ENCODE measurements around the gene TCIRG1.

The TCIRG1 gene

DNA sequence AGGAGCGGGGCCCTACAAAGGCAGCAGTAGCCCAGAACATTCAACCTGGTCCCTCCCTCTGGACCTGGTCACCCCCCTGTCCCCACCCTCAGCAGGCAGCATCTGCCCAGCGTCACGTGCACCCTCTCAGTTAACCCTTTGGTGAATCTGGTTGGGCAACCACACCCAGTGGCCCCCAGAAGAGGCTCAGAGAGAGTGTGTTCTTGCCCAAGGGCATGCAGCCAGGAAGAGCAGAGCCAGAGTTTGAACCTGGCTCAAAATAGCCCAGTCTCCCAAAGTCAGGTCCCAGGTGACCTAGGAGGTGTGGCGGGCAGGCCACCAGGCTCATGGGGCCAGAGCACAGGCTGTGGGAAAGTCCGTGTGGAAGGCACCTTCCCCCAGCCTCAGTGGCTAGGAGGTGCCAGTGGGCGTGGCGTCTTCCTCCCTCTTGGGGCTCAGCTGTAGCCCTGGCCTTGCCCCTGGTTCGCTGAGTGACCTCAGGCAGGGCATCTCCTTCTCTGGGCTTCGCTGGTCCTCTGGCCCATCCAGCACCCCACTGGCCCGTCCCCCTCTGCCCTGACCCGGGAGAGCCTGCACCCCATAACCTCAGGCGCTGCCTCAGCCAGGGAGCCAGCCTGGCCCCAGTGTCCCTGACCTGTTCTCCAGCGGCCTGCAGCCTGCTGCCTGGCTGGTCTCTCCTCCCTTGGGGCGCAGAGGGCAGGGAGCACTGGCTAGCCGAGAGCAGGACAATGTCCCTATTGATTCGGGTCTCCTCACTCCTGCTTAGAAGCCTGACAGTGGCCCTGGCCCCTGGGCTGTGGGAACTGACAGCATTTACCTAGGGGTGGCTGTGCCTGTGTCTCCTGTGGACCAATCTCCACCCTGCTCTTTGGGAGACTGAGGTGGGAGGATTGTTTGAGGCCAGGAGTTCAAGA lies 21.7 kb upstream of the TCIRG1 start:
- no peak for DNase-seq (ENCODE audit: low read depth in 4 of 4, low spot score in 1 of 4)

DNA sequence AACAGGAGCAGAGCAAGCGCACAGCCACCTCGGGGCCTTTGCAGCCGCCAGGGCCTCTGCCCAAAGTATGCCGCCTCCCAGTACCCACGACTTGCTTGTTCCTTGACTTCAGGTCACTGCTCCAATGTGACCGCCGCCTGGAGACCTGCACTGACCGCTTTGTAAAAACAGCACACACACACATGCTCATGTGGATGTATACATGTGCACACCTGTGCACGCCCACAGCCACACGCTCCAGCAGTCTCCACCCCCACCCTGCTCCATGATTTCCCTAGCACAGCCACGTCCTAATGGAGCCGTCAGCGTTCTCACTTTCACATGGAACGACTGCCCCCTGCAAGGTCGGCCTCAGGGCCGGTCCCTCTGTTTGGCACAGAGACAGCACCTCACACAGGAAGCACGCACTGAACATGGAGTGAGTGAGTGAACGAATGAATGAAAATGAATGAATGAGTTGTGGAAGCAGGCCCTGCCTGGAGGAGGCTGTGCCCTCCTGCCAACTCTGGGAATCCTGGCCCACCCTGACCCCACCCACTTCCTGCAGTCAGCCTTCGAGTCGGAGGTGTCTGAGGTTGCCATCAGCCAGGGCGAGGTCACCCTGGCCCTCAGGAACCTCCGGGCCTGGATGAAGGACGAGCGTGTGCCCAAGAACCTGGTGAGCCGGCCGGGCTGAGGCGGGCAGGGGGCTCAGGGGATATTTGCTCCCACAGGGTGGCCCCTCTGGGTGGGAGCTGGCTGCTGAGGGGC lies 20.7 kb upstream of the TCIRG1 start:
- DNase-seq (ENCODE audit: low read depth in 4 of 4, low spot score in 1 of 4): no peak

DNA sequence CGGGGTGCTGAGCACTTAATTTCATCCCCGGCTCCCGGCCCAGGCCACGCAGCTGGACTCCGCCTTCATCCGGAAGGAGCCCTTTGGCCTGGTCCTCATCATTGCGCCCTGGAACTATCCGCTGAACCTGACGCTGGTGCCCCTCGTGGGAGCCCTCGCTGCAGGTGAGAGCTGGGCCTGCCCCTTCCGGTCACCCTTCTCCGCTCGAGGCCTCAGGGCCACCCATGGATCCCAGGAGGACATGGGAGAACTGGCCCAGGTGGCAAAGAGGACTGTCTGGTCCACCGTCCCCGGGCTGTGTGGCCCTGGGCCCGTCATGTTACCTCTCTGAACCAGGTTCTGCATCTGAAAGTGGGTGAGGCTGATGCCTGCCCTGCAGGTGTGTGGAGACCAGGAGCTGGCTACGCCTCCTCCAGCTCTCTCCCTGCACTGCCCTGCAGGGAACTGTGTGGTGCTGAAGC lies 20.1 kb upstream of the TCIRG1 start:
- DNase-seq (ENCODE audit: low read depth in 4 of 4, low spot score in 1 of 4): no peak

DNA sequence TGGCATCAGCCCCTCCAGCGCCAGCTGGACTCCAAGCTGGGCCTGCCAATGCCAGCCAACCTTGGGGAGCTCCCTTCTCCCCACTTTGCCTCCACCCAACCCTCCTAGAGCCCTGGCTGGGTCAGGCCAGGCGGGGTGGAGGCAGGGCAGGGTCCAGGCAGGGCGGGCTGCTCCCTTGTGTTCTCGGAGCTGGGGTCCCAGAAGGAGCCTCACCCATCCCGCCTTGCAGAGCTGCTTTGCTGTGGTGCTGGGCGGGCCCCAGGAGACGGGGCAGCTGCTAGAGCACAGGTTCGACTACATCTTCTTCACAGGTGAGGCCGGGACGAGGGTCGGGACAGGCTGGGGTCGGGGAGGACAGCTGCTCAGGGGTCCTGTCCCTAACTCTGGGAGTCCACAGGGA lies 19.3 kb upstream of the TCIRG1 start:
- DNase-seq (ENCODE audit: low read depth in 4 of 4, low spot score in 1 of 4): no peak

DNA sequence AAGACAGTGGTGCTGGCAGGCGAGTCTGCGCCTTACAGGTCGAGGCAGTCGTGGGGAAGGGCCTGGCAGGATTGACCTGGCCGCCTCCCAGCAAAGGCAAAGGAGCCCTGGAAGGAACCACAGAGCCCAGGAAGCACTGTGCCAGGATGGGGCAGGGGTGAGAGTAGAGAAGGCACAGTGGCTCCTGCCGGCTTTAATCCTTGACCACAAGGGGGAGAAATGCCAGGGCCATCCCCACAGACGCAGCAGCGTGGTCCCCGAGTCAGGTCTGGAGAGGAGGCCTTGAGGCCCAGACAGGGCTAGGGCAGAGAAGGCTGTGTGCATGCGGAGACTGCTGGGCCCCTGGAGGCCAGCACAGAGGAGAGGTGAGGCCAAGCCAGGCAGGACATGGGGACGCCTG lies 18.2 kb upstream of the TCIRG1 start:
- DNase-seq (ENCODE audit: low read depth in 4 of 4, low spot score in 1 of 4): no peak

DNA sequence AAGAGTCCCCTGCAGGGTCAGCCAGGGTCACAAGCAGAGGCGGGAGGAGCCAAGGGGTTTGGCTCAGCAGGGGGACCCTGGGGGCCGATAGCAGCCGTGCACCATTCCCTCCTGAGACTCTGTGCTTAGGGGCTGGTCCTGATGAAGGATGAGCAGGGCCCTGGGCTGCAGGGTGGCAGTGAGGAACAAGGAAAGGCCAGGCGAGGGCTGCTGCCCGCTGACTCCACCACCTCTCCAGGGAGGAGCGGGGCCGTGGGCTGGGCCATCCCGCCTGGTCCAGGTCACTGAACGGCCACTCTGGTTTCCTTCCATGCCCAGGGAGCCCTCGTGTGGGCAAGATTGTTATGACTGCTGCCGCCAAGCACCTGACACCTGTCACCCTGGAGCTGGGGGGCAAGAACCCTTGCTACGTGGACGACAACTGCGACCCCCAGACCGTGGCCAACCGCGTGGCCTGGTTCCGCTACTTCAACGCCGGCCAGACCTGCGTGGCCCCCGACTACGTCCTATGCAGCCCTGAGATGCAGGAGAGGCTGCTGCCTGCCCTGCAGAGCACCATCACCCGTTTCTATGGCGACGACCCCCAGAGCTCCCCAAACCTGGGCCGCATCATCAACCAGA lies 17.5 kb upstream of the TCIRG1 start:
- no peak for DNase-seq (ENCODE audit: low read depth in 4 of 4, low spot score in 1 of 4)

DNA sequence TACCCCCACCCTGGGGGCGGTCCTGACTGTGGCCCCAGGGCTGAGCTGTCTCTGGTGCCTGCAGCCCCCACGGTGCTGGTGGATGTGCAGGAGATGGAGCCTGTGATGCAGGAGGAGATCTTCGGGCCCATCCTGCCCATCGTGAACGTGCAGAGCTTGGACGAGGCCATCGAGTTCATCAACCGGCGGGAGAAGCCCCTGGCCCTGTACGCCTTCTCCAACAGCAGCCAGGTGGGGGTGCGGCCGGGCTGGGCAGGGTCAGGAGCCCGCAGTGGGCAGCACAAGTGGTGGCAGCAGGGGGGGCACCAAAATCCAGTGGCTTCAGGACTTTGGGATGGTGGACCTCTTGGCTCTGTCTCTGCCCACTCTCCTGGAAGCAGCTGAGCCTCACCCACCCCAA lies 16.3 kb upstream of the TCIRG1 start:
- DNase-seq (ENCODE audit: low read depth in 4 of 4, low spot score in 1 of 4): no peak

DNA sequence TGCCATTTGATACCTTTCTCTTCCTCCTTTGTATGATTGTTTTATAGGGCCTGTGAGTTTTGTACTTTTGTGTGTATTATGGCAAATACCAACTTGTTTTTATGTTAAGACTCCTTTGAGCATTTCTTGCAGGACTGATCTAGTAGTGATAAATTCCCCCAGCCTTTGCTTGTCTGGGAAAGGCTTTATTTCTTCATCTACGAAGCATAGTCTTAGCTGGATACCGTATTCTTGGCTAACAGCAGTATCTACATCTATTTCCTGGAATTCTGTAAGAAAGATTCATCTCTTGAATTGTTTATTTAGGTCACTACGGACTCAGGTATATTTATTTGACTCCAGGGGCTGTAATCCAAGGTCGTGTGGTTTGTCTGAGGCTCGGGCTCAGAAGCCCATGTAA lies 14.3 kb upstream of the TCIRG1 start:
- no peak for DNase-seq (ENCODE audit: low read depth in 4 of 4, low spot score in 1 of 4)

DNA sequence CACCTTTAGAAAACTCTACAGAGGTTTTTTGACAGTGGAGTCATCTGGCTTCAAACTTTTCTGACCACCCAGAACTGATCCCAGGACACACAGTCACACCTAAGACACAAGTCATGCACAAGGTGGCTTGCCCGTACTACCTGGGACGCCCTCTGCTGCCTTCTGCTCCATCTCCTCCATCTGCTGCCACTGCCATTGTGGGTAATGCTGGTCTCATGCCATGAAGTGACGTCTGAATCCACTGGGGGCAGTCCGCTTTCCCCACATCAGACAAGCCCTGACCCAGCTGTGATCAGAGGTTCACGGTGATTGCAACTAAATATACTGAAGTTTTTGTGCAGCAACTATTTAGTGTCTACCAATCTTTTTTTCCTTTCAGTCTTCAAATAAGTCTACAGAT lies 13.8 kb upstream of the TCIRG1 start:
- DNase-seq (ENCODE audit: low read depth in 4 of 4, low spot score in 1 of 4): no peak

DNA sequence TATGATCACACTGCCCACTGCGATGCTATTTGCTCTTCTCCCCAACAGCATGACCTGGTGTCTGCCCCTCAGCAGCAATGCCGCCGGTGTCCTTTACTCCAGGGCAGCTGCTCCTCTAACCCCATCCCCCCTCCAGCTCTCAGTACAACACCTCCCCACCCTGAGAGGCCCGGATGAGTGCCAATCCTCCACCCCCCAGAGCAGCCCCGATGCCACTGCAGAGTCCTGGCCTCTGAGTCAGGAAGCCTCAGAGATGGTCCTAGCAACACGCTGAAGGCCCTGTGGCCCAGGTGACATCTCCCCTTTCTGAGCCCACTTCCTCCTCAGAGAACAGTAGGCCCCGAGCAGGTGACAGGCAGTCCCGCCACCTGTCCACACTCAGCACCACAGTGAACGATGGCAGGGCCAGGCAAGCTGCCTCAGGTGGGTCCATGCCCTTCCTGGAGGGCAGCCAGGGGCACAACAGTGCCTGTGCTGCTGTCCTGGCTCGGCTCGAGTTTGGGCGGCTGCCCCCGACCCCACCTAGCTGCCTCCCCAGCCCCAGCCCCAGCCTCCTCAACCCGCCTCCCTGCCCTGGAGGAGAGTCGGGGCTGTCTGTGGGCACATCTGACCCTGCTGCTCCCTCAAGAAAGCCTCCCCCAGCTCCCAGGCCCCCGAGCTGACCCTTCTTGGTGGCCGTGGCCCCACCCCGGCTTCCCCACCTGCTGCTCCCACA lies 12.3 kb upstream of the TCIRG1 start:
- DNase-seq (ENCODE audit: low read depth in 4 of 4, low spot score in 1 of 4): no peak

DNA sequence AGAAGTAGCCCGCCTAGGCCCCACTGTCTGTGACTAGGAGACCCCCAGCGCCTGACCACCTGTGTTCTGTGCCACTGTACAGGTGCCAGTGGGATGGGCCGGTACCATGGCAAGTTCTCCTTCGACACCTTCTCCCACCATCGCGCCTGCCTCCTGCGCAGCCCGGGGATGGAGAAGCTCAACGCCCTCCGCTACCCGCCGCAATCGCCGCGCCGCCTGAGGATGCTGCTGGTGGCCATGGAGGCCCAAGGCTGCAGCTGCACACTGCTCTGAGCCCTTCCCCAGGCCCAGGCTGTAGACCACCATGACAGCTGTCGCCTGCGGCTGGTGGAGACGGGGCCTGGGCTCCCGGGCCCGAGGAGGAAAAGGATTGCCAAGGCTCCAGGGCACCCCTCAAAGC lies 11.2 kb upstream of the TCIRG1 start:
- no peak for DNase-seq (ENCODE audit: low read depth in 4 of 4, low spot score in 1 of 4)

DNA sequence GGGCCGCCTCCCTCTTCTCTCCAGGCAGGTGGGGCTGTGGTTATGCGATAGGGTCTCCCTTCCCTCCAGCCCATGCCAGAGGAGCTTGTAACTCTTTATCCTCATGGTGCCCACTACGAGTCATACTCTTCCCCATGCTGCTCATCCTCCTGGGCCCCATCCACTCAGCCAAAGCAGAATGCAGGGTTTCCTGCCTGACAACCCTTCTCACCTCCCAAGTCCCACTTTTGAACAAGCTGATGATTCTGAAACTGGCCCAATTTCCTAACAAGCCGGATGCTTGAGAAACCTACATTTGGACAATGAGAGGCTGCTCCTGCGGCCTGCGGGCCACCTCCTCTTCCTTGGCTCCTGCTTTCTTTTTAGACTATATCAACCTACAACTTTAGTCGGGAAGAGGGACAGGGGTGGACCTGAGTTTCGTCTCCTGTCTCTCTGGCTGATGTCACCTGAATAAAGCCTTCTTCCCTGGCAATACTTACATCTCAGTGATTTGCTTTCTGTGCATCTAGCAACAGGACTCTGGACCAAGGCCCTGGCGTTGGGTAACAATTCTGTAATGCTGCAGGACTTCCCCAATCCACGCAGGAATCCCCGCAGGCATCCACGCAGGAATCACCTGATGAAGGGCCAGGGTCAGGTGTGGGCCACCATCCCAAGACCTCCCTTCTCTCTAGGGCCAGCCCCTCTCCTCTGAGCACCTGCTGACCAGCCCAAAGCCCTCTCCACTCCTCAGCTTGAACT lies 9.9 kb upstream of the TCIRG1 start:
- DNase-seq (ENCODE audit: low read depth in 4 of 4, low spot score in 1 of 4): no peak

DNA sequence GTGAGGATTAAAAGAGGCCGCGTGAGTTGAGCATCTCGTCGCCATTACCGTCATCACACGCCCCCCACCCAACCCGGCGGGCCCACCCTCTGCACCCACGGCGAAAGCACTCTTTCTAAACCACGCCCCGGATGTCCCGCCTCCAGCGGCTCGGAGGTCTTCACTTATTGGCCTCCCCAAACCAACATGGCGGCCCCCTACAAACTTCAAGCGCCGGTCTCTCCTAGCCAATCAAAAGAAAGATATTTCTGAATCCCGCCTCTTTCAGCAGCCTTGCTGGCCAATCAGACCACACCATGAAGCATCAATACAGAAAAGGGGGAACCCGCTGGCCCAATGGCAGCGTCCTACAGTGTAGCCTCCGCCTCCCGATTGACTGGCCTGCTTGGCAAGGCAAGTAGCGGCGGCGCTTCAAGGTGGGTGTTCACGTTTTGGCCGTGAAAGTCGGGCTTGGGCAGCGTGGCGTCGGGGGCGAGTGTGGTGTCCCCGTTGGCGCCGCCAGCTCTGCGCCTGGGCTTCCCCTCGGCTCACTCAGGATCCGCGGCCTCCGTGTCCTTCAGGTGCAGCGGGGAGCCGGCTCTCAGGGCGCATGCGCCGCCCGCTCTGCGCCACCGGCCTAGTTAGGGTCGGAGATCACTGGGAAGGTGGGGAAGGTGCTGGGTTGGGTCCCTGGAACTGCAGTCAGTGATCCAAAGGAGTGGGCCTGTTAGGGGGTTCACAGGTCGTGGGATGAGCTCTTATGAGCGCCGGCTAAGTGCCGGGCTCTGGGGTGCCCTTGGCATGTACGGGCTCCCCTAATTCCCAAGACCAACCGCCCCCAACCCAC lies 8.3 kb upstream of the TCIRG1 start, which contains the start of gene NDUFS8:
TSS of gene NDUFS8 (plus strand) at position 364 of the 826 bp plus-strand sequence. CDS start 1,471 bp downstream, outside the sequence.
- DNase-seq (ENCODE audit: low read depth in 4 of 4, low spot score in 1 of 4): peak; percentile 91 to 97 (median 96)

DNA sequence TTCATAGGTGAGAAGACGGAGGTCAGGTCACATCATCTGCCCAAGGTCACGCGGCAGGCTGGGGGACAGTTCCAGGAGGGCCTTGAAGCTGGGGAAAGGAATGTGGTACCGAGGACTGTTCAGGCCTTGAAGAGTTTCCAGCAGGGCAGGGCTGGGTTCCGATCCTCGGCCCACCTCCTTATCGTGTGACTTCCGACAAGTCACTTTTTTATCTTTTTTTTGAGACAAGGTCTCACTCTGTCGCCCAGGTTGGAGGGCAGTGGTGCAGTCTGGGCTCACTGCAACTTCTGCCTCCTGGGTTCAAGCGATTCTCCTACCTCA lies 7.7 kb upstream of the TCIRG1 start:
- no peak for DNase-seq (ENCODE audit: low read depth in 4 of 4, low spot score in 1 of 4)

DNA sequence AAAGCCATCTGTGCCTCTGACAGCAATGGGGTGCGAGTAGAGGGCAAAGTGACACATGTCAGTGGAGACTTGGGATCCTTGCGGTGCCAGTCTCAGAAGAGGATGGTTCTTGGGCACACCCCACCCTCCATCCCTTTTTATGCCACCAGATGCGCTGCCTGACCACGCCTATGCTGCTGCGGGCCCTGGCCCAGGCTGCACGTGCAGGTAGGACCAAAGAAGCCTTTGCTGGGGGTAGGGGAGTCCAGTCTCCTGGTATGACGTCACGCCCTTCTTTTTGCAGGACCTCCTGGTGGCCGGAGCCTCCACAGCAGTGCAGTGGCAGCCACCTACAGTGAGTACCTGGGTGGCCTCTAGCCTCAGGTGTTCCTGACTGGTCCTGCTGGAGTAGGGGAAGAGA lies 6.8 kb upstream of the TCIRG1 start:
- DNase-seq (ENCODE audit: low read depth in 4 of 4, low spot score in 1 of 4): no peak

DNA sequence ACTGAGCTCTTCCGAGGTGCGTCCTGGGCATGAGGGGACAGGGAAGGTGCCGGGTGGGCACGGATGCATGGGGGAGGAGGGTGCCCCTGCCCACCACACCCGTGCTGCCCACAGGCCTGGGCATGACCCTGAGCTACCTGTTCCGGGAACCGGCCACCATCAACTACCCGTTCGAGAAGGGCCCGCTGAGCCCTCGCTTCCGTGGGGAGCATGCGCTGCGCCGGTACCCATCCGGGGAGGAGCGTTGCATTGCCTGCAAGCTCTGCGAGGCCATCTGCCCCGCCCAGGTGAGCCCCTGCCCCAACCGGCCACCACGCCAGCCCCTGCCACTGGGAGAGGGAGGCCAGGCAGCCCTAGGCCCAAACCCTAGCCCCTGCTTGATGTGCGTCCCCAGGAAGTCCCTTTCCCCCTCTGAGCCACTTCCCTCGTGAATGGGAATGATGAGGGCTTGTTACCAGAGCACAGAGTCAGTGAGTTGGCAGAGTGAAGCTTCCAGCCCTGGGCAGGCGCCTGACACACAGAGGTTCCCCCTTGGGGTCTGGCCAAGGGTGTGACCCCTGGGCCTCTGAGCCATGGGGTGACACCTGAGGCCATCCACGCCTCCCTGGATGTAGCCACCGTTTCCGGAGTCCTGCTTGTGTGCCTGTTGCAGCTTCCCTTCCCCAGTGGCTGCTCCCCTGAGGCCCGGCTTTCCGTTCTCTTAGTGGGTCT lies 5.7 kb upstream of the TCIRG1 start:
- no peak for DNase-seq (ENCODE audit: low read depth in 4 of 4, low spot score in 1 of 4)

DNA sequence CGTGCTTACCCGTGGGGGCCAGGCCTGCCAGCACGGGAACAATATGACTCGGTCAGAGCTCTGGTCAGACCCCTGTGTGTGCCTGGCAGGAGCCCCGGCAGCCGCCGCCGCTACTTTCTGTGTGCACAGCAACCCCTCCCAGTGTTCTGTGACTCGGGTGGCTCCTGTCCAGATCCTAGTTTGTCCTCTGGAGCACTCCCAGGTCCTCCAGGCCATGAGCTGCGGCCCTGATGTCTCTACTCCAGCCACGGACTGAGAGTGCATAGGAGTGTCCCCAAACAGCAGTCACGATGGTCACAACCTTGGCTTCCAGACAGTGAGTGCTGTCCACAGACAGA lies 5.1 kb upstream of the TCIRG1 start:
- DNase-seq (ENCODE audit: low read depth in 4 of 4, low spot score in 1 of 4): no peak

DNA sequence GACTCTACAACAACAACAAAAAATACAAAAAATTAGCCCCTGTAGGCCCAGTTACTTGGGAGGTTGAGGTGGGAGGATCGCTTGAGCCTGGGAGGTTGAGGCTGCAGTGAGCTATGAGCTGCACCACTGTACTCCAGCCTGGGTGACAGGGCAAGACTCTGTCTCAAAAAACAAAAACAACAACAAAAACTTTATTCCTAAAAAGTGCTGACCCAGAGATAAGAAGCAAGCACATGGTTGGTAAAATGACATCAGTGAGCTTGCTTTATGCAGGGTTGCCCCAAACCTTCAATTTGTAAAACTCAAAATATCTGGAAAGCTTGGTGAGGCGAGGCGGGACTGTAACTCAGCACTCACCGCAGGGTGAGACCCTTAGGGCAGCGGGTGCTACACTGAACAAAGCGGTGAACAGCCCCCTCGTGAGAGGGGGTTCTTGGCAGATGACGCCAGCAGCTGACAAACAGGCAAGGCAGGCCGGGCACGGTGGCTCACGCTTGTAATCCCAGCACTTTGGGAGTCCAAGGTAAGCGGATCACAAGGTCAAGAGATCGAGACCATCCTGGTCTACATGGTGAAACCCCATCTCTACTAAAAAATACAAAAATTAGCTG lies 3.5 kb upstream of the TCIRG1 start:
- DNase-seq (ENCODE audit: low read depth in 4 of 4, low spot score in 1 of 4): no peak
